ENCODE measurements around the gene APRT. TPM values are rescaled to one million over a fixed set of nuclear protein-coding genes. Genes with fewer than 3 reads are reported as not detected.

The APRT gene
- polyA plus RNA-seq, 1 experiment = 66.8 TPM

GRCh38 chr16:88767546-88768070 lies 44.1 kb downstream of the APRT start:
- TF ChIP-seq CTCF (IDR thresholded peaks at IDR 0.05; ENCODE audit: low read depth, low read length) = no peak
- Histone ChIP-seq H3K27me3 (ENCODE audit: control insufficient read depth, insufficient read depth, low read length) (no peaks in the 10 kb centered on the region), H3K4me3 (ENCODE audit: low read depth, low read length) (0 out of 2 replicates have a peak overlapping the region, but pooled peaks have one; percentile 3), H3K27ac (ENCODE audit: low read depth, low read length) (peak overlapping the region; percentile 57), H3K9me3 (ENCODE audit: control insufficient read depth, insufficient read depth, low read length) (no peaks in the 10 kb centered on the region; the same call in 1 of the 2 replicates)
- ChIA-PET POLR2A (interaction anchor here (0.6 to 0.7 kb wide), 3 partner anchors 8 to 57 kb away, joined by 3 to 4 read pairs (median 3); partner anchors contain the start of gene PIEZO1), CTCF (interaction anchor here (0.6 to 2.7 kb wide), 4 partner anchors 17 to 30 kb away, joined by 3 to 12 read pairs (median 4); no protein-coding TSS in a partner anchor)
- DNase-seq (ENCODE audit: low read depth, low spot score) = no peak

GRCh38 chr16:88766975-88767374 lies 44.8 kb downstream of the APRT start:
- Histone ChIP-seq H3K27ac (ENCODE audit: low read depth, low read length) (no peak overlapping the region), H3K4me3 (ENCODE audit: low read depth, low read length) (no peak overlapping the region), H3K9me3 (ENCODE audit: control insufficient read depth, insufficient read depth, low read length) (no peaks in the 10 kb centered on the region; the same call in 1 of the 2 replicates), H3K27me3 (ENCODE audit: control insufficient read depth, insufficient read depth, low read length) (no peaks in the 10 kb centered on the region)
- DNase-seq (ENCODE audit: low read depth, low spot score) = no peak
- ChIA-PET CTCF (interaction anchor here (1.0 to 2.7 kb wide), 3 partner anchors 17 to 29 kb away, joined by 3 to 12 read pairs (median 4); no protein-coding TSS in a partner anchor), POLR2A (no interaction called here)
- no peak for TF ChIP-seq CTCF (IDR thresholded peaks at IDR 0.05; ENCODE audit: low read depth, low read length)

- CTCF ChIA-PET = interaction anchor here (0.7 to 1.8 kb wide), 2 partner anchors 19 to 22 kb away, joined by 4 read pairs; no protein-coding TSS in a partner anchor
- DNase-seq (ENCODE audit: low read depth, low spot score) = no peak
- POLR2A ChIA-PET = interaction anchor here (0.6 kb wide), 1 partner anchor 78 kb away, joined by 4 read pairs; no protein-coding TSS in a partner anchor
- H3K27me3 ChIP-seq (ENCODE audit: control insufficient read depth, insufficient read depth, low read length) = no peaks in the 10 kb centered on the region
- no peak overlapping the region for H3K4me3 ChIP-seq (ENCODE audit: low read depth, low read length)
- no peak for TF ChIP-seq CTCF (IDR thresholded peaks at IDR 0.05; ENCODE audit: low read depth, low read length)
- H3K27ac ChIP-seq (ENCODE audit: low read depth, low read length) = peak overlapping the region; percentile 39
- H3K9me3 ChIP-seq (ENCODE audit: control insufficient read depth, insufficient read depth, low read length) = no peaks in the 10 kb centered on the region; the same call in 1 of the 2 replicates
Observed at GRCh38 chr16:88764913-88765349, 46.8 kb downstream of the APRT start.

GRCh38 chr16:88764080-88764479 lies 47.6 kb downstream of the APRT start:
- ChIA-PET POLR2A (interaction anchor here (0.6 to 0.8 kb wide), 3 partner anchors 8 to 934 kb away, joined by 4 to 9 read pairs (median 6); no protein-coding TSS in a partner anchor), CTCF (interaction anchor here (0.7 to 1.8 kb wide), 4 partner anchors 20 to 27 kb away, joined by 3 to 9 read pairs (median 4); no protein-coding TSS in a partner anchor)
- Histone ChIP-seq H3K4me3 (ENCODE audit: low read depth, low read length) (no peak overlapping the region), H3K9me3 (ENCODE audit: control insufficient read depth, insufficient read depth, low read length) (peaks cover 2% of the 10 kb centered on the region; the same call in 1 of the 2 replicates), H3K27me3 (ENCODE audit: control insufficient read depth, insufficient read depth, low read length) (no peaks in the 10 kb centered on the region), H3K27ac (ENCODE audit: low read depth, low read length) (no peak overlapping the region)
- TF ChIP-seq CTCF (IDR thresholded peaks at IDR 0.05; ENCODE audit: low read depth, low read length) = no peak
- DNase-seq (ENCODE audit: low read depth, low spot score) = no peak

Data from AG04450 (cell line).